Erythroblast (primary cell): ENCODE results near the gene TNFRSF14.

Experiments
- GATA1 ChIP-seq: IDR thresholded peaks from 2 replicates; pipeline ENCODE4 v1.6.1; 2011; ENCODE audit warnings: low read depth, mild to moderate bottlenecking, control low read depth, low read length, moderate library complexity
- POLR2A ChIP-seq: IDR thresholded peaks from 2 replicates; pipeline ENCODE4 v1.6.1; 2011; ENCODE audit warnings: mild to moderate bottlenecking, low read length

DNA sequence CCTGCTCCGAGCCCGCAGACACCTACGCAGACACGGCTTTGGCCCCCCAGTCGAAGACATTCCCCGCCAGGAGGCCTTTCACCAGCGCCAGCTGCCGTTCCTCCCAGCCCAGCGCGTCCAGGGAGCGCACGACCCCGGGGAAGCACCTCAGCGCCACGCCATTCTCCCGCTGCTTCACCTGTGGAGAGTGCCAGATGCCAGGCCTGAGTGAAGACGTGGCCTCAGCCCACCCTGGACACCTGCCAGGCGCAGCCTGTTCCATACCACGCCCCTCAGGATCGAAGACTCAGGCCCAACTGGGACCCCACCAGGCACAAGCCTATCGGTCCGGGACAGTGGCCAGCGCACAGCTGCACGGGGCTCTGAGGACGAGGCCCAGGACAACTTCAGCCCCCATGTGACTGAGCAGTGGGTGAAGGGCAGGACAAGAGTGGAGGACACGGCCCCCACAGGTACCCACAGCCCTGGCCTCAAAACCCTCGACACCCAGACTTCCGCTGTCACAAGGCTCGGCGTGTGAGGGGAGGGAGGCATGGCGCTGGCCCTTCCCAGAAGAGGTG is 43.2 kb upstream of the TNFRSF14 start:
- TF ChIP-seq POLR2A = no peak
- TF ChIP-seq GATA1 = no peak
